Neural cell (in vitro differentiated cells): Measurements from ENCODE around the gene TSACC. TPM values are rescaled to one million over a fixed set of nuclear protein-coding genes. Genes with fewer than 3 reads are reported as not detected.

ENCODE experiments used
- H2AFZ ChIP-seq: fragments of 200-600, 300-800 bp; sonication (generic), shearing (Covaris generic); 2 replicates; pipeline ENCODE4 v1.6.0; 2014; ENCODE audit warnings: low read depth, mild to moderate bottlenecking, antibody characterized with exemption, low read length, moderate library complexity
- H3F3A ChIP-seq: fragments of 200-600 bp; shearing (Covaris generic); 2 replicates; pipeline ENCODE4 v1.6.1; 2016; ENCODE audit warnings: mild to moderate bottlenecking, moderate library complexity, mixed read lengths, antibody characterized with exemption, low read length; ENCODE audit not compliant: insufficient read depth, poor library complexity, severe bottlenecking
- H3K27ac ChIP-seq: fragments of 200-600, 300-800 bp; sonication (generic), shearing (Covaris generic); 2 replicates; pipeline ENCODE4 v1.5.1; 2014; ENCODE audit warnings: mild to moderate bottlenecking, low read length, moderate library complexity
- H3K27me3 ChIP-seq: fragments of 300-800, 200-600 bp; sonication (generic), shearing (Covaris generic); 2 replicates; pipeline ENCODE4 v1.6.0; 2014; ENCODE audit warnings: mild to moderate bottlenecking, low read depth, low read length, moderate library complexity; ENCODE audit not compliant: insufficient read depth
- H3K36me3 ChIP-seq: fragments of 300-800, 200-600 bp; sonication (generic), shearing (Covaris generic); 2 replicates; pipeline ENCODE4 v1.5.1; 2014; ENCODE audit warnings: mild to moderate bottlenecking, antibody characterized with exemption, low read length, moderate library complexity; ENCODE audit not compliant: insufficient read depth
- H3K4me2 ChIP-seq: fragments of 300-800, 200-600 bp; sonication (generic), shearing (Covaris generic); 2 replicates; pipeline ENCODE4 v1.6.0; 2014; ENCODE audit warnings: mild to moderate bottlenecking, low read length
- H3K4me3 ChIP-seq: fragments of 300-800, 200-600 bp; sonication (generic), shearing (Covaris generic); 2 replicates; pipeline ENCODE4 v1.5.1; 2014; ENCODE audit warnings: mild to moderate bottlenecking, low read length, moderate library complexity
- H3K79me2 ChIP-seq: fragments of 200-600 bp; shearing (Covaris generic); replicated peaks from 2 replicates; pipeline ENCODE4 v1.6.0; 2014; ENCODE audit warnings: mild to moderate bottlenecking, low read length, moderate library complexity; ENCODE audit not compliant: insufficient read depth
- H3K9ac ChIP-seq: fragments of 300-800, 200-600 bp; sonication (generic), shearing (Covaris generic); 2 replicates; pipeline ENCODE4 v1.6.1; 2016; ENCODE audit warnings: mild to moderate bottlenecking, low read length, mixed read lengths
- H3K9me2 ChIP-seq: fragments of 200-600 bp; shearing (Covaris generic); 2 replicates; pipeline ENCODE4 v1.6.1; 2016; ENCODE audit warnings: mild to moderate bottlenecking, low read length, mixed read lengths; ENCODE audit not compliant: insufficient read depth
- H3K9me3 ChIP-seq: fragments of 200-600, 300-800 bp; sonication (generic), shearing (Covaris generic); 2 replicates; pipeline ENCODE4 v1.6.1; 2016; ENCODE audit warnings: mild to moderate bottlenecking, mixed run types, low read length, moderate library complexity, mixed read lengths
- H4K20me1 ChIP-seq: fragments of 200-600 bp; shearing (Covaris generic); 2 replicates; pipeline ENCODE4 v1.6.1; 2016; ENCODE audit warnings: mild to moderate bottlenecking, mixed run types; ENCODE audit not compliant: insufficient read depth
- CTCF ChIP-seq: fragments of 450-650 bp; IDR thresholded peaks from 2 replicates; pipeline ENCODE4 v1.5.1; 2014; ENCODE audit warnings: antibody characterized with exemption, mild to moderate bottlenecking, moderate library complexity; ENCODE audit not compliant: poor library complexity, severe bottlenecking
- EP300 ChIP-seq: fragments of 450-650 bp; conservative IDR thresholded peaks from 2 replicates; pipeline ENCODE4 v1.6.1; 2014; ENCODE audit warnings: antibody characterized with exemption, mild to moderate bottlenecking, moderate library complexity; ENCODE audit not compliant: poor library complexity, severe bottlenecking
- EZH2 ChIP-seq: fragments of 200-600, 300-800 bp; shearing (Covaris generic), sonication (generic); IDR thresholded peaks from 2 replicates; pipeline ENCODE4 v1.6.1; 2014; ENCODE audit warnings: antibody characterized with exemption, low read length, borderline replicate concordance, mild to moderate bottlenecking; ENCODE audit not compliant: insufficient read depth, poor library complexity, severe bottlenecking
- MXI1 ChIP-seq: fragments of 450-650 bp; conservative IDR thresholded peaks from 2 replicates; pipeline ENCODE4 v1.6.1; 2014; ENCODE audit warnings: antibody characterized with exemption, mild to moderate bottlenecking; ENCODE audit not compliant: poor library complexity, severe bottlenecking
- POLR2AphosphoS5 ChIP-seq: IDR thresholded peaks from 2 replicates; pipeline ENCODE4 v1.6.1; 2012
- RAD21 ChIP-seq: fragments of 450-650 bp; conservative IDR thresholded peaks from 2 replicates; pipeline ENCODE4 v1.6.1; 2014; ENCODE audit warnings: antibody characterized with exemption, mild to moderate bottlenecking, moderate library complexity
- REST ChIP-seq: IDR thresholded peaks from 2 replicates; pipeline ENCODE4 v1.6.1; 2012; ENCODE audit warnings: borderline replicate concordance
- SMC3 ChIP-seq: fragments of 450-650 bp; conservative IDR thresholded peaks from 2 replicates; pipeline ENCODE4 v1.6.1; 2014; ENCODE audit warnings: antibody characterized with exemption, mild to moderate bottlenecking, moderate library complexity; ENCODE audit not compliant: poor library complexity
- TAF1 ChIP-seq: IDR thresholded peaks from 2 replicates; pipeline ENCODE4 v1.6.1; 2012; ENCODE audit warnings: low read depth
- polyA plus RNA-seq: library from polyadenylated mRNA; depleted of rRNA; stranded (reverse); fragments of >200 nt; gene quantifications from 2 replicates; pipeline ENCODE4 v1.2.3, GENCODE V29; 2014

The TSACC gene
- polyA plus RNA-seq, 1 donor from 2014 or later, result not detected

- Histone ChIP-seq H2AFZ (no peak overlapping the region), H3K4me3 (no peak overlapping the region), H3K36me3 (no peaks in the 10 kb centered on the region), H3K79me2 (no peaks in the 10 kb centered on the region), H3K4me2 (no peak overlapping the region), H3F3A (no peaks in the 10 kb centered on the region), H3K27ac (no peak overlapping the region), H3K9me2 (no peaks in the 10 kb centered on the region), H4K20me1 (no peaks in the 10 kb centered on the region), H3K9me3 (no peaks in the 10 kb centered on the region), H3K27me3 (no peaks in the 10 kb centered on the region), H3K9ac (no peak overlapping the region)
- TF ChIP-seq POLR2AphosphoS5 (no peak), REST (no peak), MXI1 (no peak), RAD21 (no peak), SMC3 (no peak), CTCF (no peak), TAF1 (no peak), EP300 (no peak), EZH2 (no peak)
These were observed 21.6 kb downstream of the TSACC start for GRCh38 chr1:156359973-156360372.

GRCh38 chr1:156360534-156360933 is 22.2 kb downstream of the TSACC start:
- Histone ChIP-seq H3K9me2 (no peaks in the 10 kb centered on the region), H3K4me2 (no peak overlapping the region), H3K9ac (no peak overlapping the region), H3K27me3 (no peaks in the 10 kb centered on the region), H3K27ac (no peak overlapping the region), H2AFZ (no peak overlapping the region), H3K36me3 (no peaks in the 10 kb centered on the region), H3K79me2 (no peaks in the 10 kb centered on the region), H3K9me3 (no peaks in the 10 kb centered on the region), H3K4me3 (no peak overlapping the region), H3F3A (no peaks in the 10 kb centered on the region), H4K20me1 (no peaks in the 10 kb centered on the region)
- TF ChIP-seq RAD21, result no peak
- TF ChIP-seq CTCF, result no peak
- no peak for TF ChIP-seq EZH2
- no peak for TF ChIP-seq EP300
- no peak for TF ChIP-seq MXI1
